GM12801 (cell line): Measurements from ENCODE around the gene WDR1.

Experiments
- CTCF ChIP-seq: IDR thresholded peaks from one replicate; pipeline ENCODE4 v1.5.1; 2011; ENCODE audit warnings: control low read depth; ENCODE audit not compliant: insufficient read length; ENCODE audit errors: extremely low read depth

WDR1 gene

GRCh38 chr4:10088135-10089010 lies 28.2 kb downstream of the WDR1 start:
- TF ChIP-seq CTCF, result no peak

DNA sequence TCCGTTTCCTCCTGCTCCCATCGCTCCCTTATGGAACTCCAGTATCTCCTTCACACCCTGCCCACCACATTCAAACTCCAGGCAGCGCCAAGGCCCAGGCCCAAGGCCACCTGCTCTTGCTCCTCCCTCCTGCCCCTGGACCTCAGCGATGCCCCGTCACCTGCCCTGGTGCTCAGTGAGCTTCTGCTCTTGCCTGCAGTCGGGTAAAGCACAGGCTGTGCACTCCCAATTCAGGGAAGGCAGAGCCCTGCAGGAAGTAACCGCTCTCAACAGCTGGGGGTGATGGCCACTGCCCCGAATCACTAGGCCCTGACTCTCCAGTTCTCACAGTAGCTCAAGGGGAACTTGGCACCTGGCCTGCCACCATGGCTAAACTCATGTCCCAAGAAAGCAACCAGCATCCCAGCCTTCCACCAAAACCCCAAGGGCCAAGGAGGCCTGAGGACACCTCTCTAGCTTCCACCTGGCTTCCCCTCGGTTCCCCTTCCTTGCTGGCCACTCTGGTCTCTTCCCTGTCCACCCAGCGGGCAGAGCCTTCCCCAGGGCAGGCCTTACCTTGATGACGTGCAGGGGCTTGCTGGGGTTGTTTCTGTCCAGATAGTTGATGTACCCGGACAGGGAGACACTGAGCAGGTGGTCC lies 29.3 kb downstream of the WDR1 start:
- no peak for TF ChIP-seq CTCF

DNA sequence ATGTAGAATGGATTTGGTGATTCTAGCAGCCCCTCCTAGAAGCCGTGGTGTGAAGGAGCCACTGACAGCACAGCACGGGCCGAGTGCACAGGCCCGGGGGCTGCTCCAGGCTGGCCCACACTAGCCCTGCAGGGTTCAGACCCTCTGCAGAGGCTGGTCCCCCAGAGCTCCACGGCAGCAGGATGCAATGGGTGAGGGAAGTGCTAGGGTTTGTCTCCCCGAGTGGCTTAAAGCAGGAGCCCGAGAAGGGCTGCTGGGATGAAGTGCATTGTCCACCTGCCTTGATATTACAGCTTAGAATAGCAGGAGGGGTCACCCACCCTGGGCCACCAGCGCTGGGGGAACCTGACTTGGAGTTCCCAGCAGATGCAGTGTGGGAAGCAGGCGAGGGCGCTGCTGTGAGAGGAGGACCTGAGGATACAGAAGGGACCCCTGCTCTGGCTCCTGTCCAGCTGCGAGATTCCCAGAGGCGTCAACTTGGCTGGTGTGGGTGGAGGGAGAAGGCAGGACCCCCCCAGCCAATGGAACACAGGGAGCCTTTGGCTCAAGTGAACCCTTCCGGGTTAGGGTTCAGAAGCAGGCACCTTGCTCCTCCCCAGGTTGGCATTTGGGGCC lies 30.0 kb downstream of the WDR1 start:
- no peak for TF ChIP-seq CTCF

DNA sequence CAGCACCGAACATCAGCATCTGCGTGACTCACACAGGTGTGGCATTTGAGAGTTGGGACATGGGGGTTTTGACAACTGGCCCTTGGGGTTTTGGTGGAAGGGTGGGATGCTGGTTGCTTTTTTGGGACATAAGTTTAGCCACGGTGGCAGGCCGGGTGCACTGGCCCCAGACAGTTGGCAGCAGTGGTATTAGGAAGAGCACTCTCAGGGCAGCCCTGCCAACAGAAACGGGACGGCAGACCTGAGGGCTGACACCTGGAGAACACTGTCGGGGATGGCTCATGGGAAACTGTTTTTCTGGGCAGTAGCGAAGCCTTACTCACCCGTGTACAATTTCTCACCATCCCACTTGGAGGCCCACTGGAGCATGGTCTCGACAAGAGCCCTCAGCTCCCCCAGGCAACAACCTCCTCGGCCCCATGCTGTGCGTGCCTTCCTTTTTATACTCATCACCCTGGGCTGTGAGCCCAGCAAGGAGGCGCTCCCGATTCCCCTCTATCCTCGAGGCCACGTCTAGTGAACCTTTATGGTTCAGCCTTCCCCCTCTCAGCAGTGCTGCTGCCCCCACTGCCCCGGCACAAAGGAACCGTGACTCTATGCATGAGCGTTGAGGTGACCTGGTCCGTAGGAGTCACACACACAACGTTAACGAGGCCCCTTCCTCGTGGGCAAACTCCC lies 30.6 kb downstream of the WDR1 start:
- no peak for TF ChIP-seq CTCF

DNA sequence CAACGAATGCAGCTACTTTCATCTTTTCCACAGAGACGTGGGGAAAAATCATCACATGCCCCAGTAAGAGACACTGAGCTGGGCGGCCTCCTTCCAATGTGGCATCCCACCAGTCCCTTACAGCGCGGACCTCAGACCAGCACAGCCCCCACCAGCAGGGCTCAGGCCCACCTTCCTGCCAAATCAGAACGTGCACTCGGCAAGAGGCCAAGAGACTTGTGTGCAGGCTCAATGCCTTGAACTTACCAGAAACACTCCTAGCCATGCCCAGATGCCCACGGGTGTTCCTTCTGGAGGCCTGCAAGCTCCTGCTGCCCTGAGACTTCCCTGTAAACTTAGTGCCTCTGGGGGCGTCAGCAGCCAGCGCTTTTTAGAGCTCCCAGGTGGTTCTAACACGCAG lies 31.2 kb downstream of the WDR1 start:
- no peak for TF ChIP-seq CTCF

GRCh38 chr4:10084651-10085358 lies 31.8 kb downstream of the WDR1 start:
- TF ChIP-seq CTCF, result no peak
